HG03558 (cell line): ENCODE results near the gene ARFIP1.
A peak's percentile ranks its signal among the peaks of the same experiment; 100 is the strongest.
"Not testable (repeated sequence)": the region's sequence is repeated elsewhere in the genome, so short reads cannot be mapped to it uniquely, and the experiment has no call there.

ENCODE experiments used
- ATAC-seq: cut with Tn5 transposase; IDR thresholded peaks from one replicate; pipeline ENCODE4 v1.9.1; 2021; ENCODE audit warnings: moderate number of reproducible peaks; ENCODE audit not compliant: unreplicated experiment; ENCODE audit errors: extremely low read depth

The ARFIP1 gene

DNA sequence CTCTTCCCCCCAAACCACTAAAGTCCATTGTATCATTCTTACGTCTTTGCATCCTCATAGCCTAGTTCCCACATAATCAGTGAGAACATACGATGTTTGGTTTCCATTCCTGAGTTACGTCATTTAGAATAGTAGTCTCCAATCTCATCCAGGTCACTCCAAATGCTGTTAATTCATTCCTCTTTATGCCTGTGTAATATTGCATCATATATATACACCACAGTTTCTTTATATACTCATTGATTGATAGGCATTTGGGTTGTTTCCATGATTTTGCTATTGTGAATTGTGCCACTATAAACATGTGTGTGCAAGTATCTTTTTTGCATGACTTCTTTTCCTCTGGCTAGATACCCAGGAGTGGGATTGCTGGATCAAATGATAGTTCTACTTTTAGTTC lies 57.2 kb downstream of the ARFIP1 start:
- ATAC-seq, result no peak

- not testable (repeated sequence) for ATAC-seq
Observed at GRCh38 chr4:152839729-152840128, 60.0 kb downstream of the ARFIP1 start.

GRCh38 chr4:152843481-152844090 lies 63.8 kb downstream of the ARFIP1 start:
- ATAC-seq, result no peak

GRCh38 chr4:152847376-152847775 lies 67.6 kb downstream of the ARFIP1 start:
- ATAC-seq, result no peak

DNA sequence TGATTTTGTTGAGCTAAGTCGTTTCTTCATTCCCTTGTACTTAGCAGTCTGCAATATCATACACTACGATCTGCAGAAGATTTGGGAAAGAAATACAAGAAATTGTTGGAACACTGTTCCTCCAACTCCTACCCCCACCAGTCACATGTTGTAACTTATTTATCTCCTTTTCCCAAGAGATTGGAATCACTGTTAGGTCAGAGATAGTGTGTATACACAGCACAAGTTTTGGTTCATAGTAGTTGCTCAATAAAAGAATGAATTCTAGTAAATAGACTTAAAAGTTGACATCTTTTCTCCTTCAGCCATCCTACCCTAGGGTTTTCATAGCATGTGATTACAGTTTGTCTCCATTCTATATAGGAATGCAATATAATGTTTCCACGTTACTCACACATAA lies 68.8 kb downstream of the ARFIP1 start:
- no peak for ATAC-seq

DNA sequence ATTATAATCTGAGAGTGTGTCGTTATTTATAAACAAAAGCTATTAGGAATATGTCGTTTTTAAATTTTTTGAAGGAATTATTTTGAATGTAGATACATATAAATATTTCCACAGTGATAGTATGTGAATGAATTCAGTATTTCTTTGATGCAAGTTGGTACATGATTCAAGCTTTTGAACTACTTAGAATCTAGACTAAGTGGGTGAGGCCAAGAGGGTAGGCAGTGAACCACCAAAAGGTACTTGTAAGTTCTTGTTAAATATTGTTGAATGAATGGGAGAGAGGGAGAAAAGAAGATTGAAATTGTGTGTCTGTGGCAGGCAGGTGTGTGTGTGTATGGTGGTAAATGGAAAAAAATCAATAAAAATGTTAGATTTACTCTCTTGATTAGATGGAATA lies 69.6 kb downstream of the ARFIP1 start:
- ATAC-seq, result no peak

DNA sequence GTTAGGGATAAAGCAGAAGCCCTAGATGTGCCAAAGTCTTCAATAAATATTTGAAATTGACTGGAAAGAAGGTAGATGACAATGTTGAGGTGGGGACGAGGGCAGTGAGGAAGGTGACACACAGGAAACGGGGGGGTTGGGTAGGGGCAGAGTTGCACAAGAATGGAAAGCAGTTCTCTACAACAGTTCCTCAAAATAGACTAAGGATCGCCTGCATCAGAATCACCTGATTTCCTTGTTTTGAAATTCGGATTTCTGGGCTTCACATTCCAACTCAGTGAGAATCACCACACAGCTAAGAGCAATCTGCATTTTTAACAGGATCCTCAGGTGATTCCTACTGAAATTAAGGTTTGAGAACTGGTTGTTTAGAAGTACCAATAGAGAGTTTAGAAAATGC lies 70.6 kb downstream of the ARFIP1 start:
- peak; percentile 48 for ATAC-seq

- ATAC-seq, result no peak
Observed at GRCh38 chr4:152851226-152851625, 71.5 kb downstream of the ARFIP1 start.

- no peak for ATAC-seq
Observed at GRCh38 chr4:152853293-152853692, 73.5 kb downstream of the ARFIP1 start.

- ATAC-seq, result not testable (repeated sequence)
Observed at GRCh38 chr4:152854016-152854415, 74.3 kb downstream of the ARFIP1 start.

- no peak for ATAC-seq
Observed at GRCh38 chr4:152856960-152857359, 77.2 kb downstream of the ARFIP1 start.

- ATAC-seq, result no peak
Observed at GRCh38 chr4:152858934-152859333, 79.2 kb downstream of the ARFIP1 start.

DNA sequence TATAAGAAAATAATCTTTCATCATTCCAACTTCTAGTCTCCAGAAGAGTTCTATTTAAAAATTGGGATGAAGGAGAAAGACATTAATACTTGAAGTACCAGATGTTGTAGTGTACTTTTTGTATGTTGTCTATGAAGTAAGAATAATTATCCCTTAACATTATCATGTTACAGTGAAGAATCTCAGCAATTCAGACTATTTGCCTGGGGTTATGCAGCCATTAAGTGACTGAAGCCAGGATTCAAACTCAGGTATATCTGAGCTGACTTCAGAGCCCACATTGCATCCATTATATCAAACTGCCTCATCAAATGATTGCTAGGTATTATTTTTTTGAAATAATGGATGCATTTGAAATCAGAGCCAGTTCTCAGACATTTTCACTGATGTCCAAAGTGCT lies 80.3 kb downstream of the ARFIP1 start:
- no peak for ATAC-seq

- ATAC-seq, result no peak
Observed at GRCh38 chr4:152862608-152863007, 82.9 kb downstream of the ARFIP1 start.

DNA sequence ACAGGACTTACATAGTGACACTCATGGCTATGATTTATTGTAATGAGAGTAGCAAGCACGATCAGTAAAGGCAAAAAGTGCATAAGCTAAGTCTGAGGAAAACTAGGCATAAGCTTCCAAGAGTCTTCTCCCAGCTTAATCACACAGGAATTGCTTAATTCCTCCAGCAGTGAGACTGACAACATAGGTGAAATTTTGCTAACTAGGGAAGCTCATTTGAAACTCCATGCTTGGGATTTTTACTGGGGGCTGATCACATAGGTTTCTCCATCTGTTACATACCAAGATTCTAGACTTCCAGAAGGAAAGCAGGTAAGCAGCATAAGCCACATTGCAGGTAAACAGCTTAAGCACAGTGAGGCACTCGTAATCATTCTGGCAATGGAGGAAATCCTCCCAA lies 84.6 kb downstream of the ARFIP1 start:
- ATAC-seq, result no peak

DNA sequence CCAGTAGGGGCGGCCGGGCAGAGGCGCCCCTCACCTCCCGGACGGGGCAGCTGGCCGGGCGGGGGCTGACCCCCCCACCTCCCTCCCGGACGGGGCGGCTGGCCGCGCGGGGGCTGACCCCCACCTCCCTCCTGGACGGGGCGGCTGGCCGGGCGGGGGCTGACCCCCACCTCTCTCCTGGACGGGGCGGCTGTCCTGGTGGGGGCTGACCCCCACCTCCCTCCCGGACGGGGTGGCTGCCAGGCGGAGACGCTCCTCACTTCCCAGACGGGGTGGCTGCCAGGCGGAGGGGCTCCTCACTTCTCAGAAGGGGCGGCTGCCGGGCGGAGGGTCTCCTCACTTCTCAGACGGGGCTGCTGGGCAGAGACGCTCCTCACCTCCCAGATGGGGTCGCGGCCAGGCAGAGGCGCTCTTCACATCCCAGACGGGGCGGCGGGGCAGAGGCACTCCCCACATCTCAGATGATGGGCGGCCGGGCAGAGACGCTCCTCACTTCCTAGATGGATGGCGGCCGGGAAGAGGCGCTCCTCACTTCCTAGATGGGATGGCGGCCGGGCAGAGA lies 86.8 kb downstream of the ARFIP1 start:
- ATAC-seq, result not testable (repeated sequence)

- no peak for ATAC-seq
Observed at GRCh38 chr4:152870606-152871005, 90.9 kb downstream of the ARFIP1 start.

DNA sequence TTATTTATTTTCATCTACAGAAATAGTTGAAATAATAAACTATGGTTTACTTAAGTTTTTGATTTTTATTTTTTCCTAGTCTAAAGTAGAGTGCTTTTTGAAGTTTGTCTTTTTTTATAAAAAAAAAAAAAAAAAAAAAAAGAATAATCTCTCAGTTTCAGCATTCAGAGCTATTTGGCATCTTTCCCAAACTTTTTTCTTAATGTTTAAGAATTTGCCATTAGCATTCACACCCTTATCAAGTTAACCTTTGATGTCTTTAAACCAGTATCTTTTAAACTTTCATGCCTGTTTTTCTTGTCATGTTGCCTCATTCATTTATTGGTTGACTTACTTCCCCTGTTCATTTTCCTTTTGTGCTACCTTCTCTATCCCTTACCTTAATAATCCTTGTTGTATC lies 95.5 kb downstream of the ARFIP1 start:
- ATAC-seq, result no peak

GRCh38 chr4:152877868-152878267 lies 98.1 kb downstream of the ARFIP1 start:
- no peak for ATAC-seq

DNA sequence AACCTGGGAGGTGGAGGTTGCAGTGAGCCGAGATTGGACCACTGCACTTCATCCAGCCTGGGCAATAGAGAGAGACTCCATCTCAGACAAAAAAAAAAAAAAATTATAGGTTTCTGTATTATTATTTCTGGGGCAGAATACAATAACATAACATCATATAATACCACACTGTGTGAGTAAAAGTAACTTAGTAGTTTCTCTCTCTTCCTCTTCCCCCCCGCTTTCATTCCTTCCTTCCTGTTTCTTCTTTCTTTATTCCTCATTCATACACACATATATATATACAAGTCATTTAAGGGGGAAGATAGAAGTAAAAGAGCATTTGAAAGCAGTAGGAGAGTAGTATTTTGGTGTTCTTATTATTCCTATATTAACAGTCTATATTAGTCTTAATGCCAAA lies 100.5 kb downstream of the ARFIP1 start:
- no peak for ATAC-seq

DNA sequence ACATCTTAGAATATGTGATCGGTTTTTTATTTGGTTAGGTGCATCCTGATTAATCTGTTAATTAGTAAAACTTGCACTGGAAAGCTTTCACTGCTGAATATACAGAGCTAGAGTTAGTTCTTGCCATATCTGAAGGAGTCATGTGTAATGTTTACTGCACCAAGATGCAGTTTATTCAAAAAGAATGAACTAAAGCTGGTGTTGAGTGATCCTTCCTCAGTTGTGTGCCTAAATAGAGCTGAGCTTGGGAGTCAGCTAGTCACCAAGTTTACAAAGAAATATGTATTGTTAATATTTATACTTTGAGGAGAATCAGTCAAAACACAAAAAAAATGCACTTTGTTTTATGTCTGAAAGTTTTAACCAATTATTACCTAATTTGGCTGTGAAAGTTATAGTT lies 102.2 kb downstream of the ARFIP1 start:
- ATAC-seq, result no peak

- no peak for ATAC-seq
Observed at GRCh38 chr4:152885185-152885584, 105.4 kb downstream of the ARFIP1 start.
